NCI-H187 (cell line): Measurements from ENCODE around the gene SMAD1.
"Not testable (repeated sequence)": the region's sequence is repeated elsewhere in the genome, so short reads cannot be mapped to it uniquely, and the experiment has no call there.

Experiments
- DNase-seq, 2 experiments: peaks; one replicate each; lab custom pipeline; 2025; lab: John Stamatoyannopoulos, UW

Gene SMAD1

GRCh38 chr4:145528601-145529000, 46.9 kb downstream of the SMAD1 start:
- no peak for DNase-seq

DNA sequence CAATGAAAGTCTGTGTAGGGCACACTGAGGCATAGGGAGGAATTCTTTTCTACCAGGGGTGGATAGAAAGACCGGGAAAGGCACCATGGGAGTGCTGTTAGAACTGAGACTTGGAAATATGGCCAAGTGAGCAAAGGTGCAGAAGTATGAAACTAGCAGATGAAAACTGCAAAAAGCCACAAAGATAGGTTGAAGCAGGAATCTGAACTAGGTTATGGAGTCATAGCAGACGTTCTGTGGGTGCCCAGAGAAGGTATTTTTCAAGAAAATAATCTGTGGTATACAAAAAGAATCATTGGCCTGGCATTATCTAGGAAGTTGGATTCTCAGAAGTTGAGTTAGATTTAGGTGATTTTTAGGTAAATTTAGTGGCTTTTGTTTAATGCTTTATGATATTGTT, 48.5 kb downstream of the SMAD1 start:
- no peak for DNase-seq

DNA sequence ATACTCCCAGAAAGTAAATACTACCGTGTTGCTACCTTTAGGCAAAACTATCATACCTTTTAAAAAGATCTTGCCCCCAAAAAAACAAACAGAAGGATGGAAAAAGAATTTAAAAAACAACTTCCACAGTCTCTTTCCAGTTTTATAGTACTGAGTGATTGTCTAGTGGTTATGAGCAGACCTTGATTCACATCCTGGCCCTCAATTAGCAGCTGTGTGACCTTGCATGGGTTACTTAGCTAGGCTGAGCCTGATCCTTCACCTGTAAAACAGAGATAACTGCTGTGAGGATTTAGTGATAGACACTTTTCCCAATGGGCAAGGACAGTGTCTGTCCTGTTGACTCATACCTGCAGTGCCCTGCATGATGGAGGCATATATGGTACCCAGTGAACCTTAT, 49.0 kb downstream of the SMAD1 start:
- no peak for DNase-seq

DNA sequence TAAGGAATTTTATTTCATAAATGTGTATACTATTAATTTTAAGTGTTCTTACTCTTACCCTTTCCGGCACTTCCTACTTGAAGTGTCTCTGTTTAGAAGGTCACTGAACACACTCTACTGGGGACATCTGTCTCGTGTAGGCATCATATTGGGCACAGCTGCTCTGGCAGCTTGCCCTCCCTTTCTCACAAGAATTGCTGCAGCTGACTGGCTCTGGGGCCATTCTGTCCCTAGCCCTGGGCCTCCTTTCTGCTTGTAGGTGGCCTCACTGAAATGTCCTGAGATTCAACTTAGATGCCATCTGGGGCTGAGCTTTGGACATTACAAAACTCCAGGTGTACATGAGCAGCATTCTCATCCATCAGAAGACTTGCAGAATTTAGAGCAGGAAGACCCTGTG, 49.6 kb downstream of the SMAD1 start:
- DNase-seq = no peak

DNA sequence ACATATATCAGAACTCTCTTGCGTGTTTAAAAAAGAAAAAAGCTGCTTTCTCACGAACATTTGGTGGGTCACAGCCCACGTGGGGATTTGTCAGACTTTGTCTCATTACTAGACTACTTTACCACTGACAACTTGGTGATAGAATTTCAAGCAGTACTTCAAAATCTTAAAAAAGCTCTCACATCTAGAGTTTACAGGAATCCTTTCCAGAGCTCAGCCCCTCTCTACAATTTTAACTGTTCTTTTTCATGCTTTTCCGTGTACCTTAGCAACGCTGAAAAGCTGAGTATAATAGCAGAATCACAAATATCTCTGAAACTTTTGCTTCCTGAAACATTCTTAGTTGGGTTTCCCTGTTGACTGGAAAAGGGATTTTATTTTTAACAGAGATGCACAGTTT, 50.2 kb downstream of the SMAD1 start:
- no peak for DNase-seq

GRCh38 chr4:145533001-145533400, 51.3 kb downstream of the SMAD1 start:
- no peak for DNase-seq

- not testable (repeated sequence) for DNase-seq
Measured at GRCh38 chr4:145533415-145533814, 51.8 kb downstream of the SMAD1 start.

DNA sequence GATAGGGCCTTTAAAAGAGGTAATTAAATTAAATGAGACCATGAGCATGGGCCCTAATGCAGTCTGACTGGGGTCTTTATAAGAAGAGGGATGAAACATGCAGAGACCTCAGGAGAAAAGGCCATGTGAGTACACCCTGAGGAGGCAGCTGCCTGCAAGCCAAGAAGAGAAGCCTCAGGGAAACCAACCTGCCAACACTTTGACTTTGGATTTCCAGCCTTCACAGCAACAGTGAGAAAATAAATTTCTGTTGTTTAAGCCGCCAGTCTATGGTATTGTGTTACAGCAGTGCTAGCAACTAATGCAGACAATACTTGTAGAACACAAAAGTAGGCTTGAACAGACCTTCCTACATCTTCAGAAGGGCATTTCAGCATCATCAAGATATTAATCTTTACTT, 52.3 kb downstream of the SMAD1 start:
- DNase-seq = no peak

- no peak for DNase-seq
Measured at GRCh38 chr4:145535202-145535601, 53.5 kb downstream of the SMAD1 start.

DNA sequence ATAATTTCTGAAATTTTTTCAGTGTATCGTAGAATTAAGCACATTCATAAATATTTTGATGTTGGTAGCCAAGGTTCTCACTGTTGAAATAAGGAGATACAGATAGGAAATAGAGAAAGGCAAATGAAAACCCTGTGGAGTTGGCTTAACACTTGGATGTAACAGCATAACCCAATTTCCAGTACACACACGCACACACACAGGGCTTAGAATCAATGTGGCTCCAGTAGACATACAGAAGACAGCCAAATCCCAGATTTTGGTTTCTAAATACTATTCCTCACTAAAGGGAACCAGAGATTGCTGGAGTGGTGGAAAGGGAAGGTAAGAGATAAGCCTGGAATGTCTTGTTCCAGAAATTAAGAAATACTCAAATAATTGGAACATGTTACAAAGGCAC, 54.4 kb downstream of the SMAD1 start:
- no peak for DNase-seq

- DNase-seq = no peak
Measured at GRCh38 chr4:145538596-145538995, 56.9 kb downstream of the SMAD1 start.

DNA sequence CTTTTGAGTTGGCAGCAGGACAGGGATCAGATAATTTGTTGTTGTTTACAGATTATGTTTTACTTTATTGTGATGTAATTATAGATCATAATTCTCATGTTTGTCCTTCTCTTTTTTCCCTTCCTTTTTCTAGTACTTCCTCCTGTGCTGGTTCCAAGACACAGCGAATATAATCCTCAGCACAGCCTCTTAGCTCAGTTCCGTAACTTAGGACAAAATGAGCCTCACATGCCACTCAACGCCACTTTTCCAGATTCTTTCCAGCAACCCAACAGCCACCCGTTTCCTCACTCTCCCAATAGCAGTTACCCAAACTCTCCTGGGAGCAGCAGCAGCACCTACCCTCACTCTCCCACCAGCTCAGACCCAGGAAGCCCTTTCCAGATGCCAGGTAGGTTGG, 58.0 kb downstream of the SMAD1 start:
- DNase-seq = no peak

- DNase-seq = no peak
Measured at GRCh38 chr4:145540235-145540634, 58.6 kb downstream of the SMAD1 start.

DNA sequence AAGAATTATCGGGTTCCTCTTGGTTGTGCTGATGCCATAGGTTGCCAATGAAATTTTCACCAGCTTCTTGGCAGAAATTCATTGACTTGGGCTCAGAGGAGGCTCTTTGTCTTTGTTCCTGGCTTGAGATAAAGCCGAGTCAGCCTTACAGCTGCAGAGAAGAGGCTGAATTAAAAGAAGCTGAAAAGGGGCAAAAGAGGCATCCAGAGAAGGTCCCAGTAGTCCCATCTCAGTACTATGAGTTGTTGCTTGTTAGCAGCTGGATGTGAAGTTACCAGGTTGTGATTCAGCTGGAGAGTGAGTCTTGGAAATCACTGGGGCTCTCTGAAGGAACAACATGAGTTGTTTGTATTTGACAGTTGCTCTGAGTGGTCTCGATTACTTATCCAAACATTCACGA, 59.7 kb downstream of the SMAD1 start:
- DNase-seq = no peak

DNA sequence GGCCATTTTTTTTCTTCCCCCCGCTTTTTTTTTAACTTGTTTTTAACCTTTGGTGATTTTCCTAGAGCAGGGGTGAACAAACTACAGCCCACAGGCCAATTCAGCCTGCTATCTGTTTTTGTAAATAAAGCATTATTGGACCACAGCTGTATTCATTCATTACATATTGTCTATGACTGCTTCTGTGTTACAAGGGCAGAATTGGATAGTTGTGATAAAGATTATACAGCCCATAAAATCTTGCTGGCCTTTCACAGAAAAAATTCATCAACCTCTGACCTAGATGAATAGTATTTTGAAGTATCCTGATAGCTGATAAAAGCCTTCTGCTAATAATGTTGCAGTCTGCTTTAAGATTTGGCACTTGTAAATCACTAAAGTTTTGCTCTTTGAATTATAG, 63.4 kb downstream of the SMAD1 start:
- DNase-seq = no peak

- DNase-seq = no peak
Measured at GRCh38 chr4:145545538-145546174, 64.0 kb downstream of the SMAD1 start.

GRCh38 chr4:145546175-145546915, 64.7 kb downstream of the SMAD1 start:
- DNase-seq = no peak

GRCh38 chr4:145551660-145552059, 70.0 kb downstream of the SMAD1 start:
- DNase-seq = no peak

DNA sequence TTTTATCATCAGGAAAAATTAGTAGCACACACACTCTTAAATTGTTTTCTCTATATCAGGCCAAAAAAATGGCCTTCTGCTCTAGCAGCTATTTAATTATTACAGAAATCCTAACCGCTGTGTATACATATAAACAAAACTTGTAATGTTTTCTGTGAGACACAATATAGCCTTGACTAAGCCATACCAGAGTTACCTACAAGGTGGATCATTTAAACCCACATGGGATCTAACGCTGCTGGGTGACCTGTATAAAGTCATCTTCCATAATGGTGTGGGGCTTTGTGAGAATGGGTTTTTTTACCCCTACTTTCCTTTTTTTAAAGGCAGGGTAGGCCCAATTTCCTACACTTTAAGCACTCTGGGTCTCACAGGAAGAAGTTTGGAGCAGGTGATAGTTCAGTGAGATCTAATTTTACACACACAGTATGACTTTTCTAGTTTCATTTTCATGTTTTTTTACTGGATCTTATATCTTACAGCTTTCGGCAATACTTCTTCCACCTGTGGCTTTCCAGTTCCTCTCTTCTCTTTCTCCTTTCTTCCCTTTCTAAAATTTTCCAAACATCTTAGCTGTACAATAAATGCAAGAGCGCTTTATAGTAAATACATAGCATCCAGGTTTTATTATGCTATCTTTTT, 70.6 kb downstream of the SMAD1 start:
- DNase-seq = no peak

- DNase-seq = no peak
Measured at GRCh38 chr4:145553375-145553774, 71.7 kb downstream of the SMAD1 start.

GRCh38 chr4:145554691-145555090, 73.0 kb downstream of the SMAD1 start:
- DNase-seq = no peak

DNA sequence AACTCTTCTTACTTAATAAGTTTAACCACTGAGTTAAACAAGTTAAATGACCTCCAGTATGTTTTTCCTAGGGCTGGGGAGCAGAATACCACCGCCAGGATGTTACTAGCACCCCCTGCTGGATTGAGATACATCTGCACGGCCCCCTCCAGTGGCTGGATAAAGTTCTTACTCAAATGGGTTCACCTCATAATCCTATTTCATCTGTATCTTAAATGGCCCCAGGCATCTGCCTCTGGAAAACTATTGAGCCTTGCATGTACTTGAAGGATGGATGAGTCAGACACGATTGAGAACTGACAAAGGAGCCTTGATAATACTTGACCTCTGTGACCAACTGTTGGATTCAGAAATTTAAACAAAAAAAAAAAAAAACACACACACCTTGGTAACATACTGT, 76.1 kb downstream of the SMAD1 start:
- peak in 1 of 2 experiments; percentile 3 for DNase-seq

GRCh38 chr4:145563293-145563985, 81.8 kb downstream of the SMAD1 start:
- DNase-seq = no peak
